Chondrocyte (in vitro differentiated cells): ENCODE data around the gene SFR1. TPM values are rescaled to one million over a fixed set of nuclear protein-coding genes. Genes with fewer than 3 reads are reported as not detected.
A peak's percentile ranks its signal among the peaks of the same experiment; 100 is the strongest.

ENCODE experiments used
- DNase-seq: peaks from one replicate; pipeline ENCODE4 v3.0.0; 2021; ENCODE audit warnings: mixed read lengths, low spot score
- H3K27ac Mint-ChIP-seq: one replicate; pipeline ENCODE4 v1.8.0; 2021; ENCODE audit warnings: mild to moderate bottlenecking, moderate library complexity, mixed read lengths; ENCODE audit not compliant: unreplicated experiment
- H3K27me3 Mint-ChIP-seq: 2 replicates; pipeline ENCODE4 v1.8.0; 2021; ENCODE audit warnings: low read depth, mixed read lengths
- H3K36me3 Mint-ChIP-seq: 2 replicates; pipeline ENCODE4 v1.8.0; 2021; ENCODE audit warnings: low read depth, mixed read lengths
- H3K4me1 Mint-ChIP-seq: 2 replicates; pipeline ENCODE4 v1.8.0; 2021; ENCODE audit warnings: low read depth, mild to moderate bottlenecking, mixed read lengths
- H3K4me3 Mint-ChIP-seq: one replicate; pipeline ENCODE4 v1.8.0; 2021; ENCODE audit warnings: mild to moderate bottlenecking, moderate library complexity, mixed read lengths; ENCODE audit not compliant: unreplicated experiment
- H3K9me3 Mint-ChIP-seq: 2 replicates; pipeline ENCODE4 v1.8.0; 2021; ENCODE audit warnings: low read depth, mixed read lengths
- total RNA-seq: library from RNA; stranded (reverse); gene quantifications from 3 replicates; pipeline ENCODE4 v1.2.1, GENCODE V29; 2021
- TF ChIP-seq, protein P1 (sequence below): fragments of 200-600 bp; sonication (generic); IDR thresholded peaks from 2 replicates; pipeline ENCODE4 v1.5.0; 2021; ENCODE audit warnings: antibody characterized with exemption, mild to moderate bottlenecking, moderate library complexity

Gene SFR1
- total RNA-seq, 1 donor from 2014 or later, result 4.6 TPM

DNA sequence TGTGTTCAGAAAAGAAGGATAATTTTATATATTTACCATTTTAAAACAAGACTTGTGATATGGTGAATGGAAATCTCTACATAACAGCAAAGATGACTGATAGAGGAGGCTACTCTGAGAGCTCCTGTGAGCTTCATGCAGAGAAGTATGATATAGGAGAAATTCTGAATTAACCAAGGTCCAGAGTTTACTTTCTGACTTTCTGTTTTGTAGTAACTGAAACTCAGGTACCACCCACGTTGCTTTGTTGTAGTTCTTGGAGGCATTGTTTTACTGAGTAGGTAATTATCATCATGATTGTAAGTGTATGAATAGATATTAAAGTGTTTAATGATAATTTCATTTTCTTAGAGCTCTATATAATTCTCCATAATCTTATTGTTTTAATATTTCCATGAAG, 18.0 kb upstream of the SFR1 start:
- Mint-ChIP-seq H3K27me3 (no peaks in the 10 kb centered on the region), H3K9me3 (no peaks in the 10 kb centered on the region), H3K27ac (no peak overlapping the region), H3K36me3 (no peaks in the 10 kb centered on the region), H3K4me1 (peaks cover 6% of the 10 kb centered on the region), H3K4me3 (no peak overlapping the region)
- no peak for DNase-seq
- TF ChIP-seq, protein P1, sequence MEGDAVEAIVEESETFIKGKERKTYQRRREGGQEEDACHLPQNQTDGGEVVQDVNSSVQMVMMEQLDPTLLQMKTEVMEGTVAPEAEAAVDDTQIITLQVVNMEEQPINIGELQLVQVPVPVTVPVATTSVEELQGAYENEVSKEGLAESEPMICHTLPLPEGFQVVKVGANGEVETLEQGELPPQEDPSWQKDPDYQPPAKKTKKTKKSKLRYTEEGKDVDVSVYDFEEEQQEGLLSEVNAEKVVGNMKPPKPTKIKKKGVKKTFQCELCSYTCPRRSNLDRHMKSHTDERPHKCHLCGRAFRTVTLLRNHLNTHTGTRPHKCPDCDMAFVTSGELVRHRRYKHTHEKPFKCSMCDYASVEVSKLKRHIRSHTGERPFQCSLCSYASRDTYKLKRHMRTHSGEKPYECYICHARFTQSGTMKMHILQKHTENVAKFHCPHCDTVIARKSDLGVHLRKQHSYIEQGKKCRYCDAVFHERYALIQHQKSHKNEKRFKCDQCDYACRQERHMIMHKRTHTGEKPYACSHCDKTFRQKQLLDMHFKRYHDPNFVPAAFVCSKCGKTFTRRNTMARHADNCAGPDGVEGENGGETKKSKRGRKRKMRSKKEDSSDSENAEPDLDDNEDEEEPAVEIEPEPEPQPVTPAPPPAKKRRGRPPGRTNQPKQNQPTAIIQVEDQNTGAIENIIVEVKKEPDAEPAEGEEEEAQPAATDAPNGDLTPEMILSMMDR, result no peak

DNA sequence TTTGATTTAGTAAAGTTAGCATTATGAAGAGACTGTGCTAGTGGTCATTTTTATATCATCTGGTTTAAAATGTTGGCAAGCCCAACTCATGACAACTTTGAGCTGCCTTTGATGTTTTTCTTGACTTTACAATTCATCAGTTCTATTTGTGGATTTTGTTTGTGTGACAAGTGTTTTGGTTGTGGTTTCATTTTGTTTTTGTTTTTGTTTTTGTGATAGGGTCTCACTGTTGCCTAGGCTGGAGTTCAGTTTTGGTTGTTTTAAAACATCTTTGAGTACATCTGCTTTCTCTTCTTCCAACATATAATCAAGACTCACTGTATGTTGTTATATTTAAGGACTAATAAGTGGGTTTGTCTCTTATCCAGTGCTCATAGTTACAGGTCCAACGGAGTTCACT, 17.6 kb upstream of the SFR1 start:
- H3K27ac Mint-ChIP-seq, result no peak overlapping the region
- TF ChIP-seq, protein P1, result no peak
- H3K4me3 Mint-ChIP-seq, result no peak overlapping the region
- no peaks in the 10 kb centered on the region for H3K27me3 Mint-ChIP-seq
- peaks cover 6% of the 10 kb centered on the region for H3K4me1 Mint-ChIP-seq
- H3K36me3 Mint-ChIP-seq, result no peaks in the 10 kb centered on the region
- H3K9me3 Mint-ChIP-seq, result no peaks in the 10 kb centered on the region
- DNase-seq, result no peak

DNA sequence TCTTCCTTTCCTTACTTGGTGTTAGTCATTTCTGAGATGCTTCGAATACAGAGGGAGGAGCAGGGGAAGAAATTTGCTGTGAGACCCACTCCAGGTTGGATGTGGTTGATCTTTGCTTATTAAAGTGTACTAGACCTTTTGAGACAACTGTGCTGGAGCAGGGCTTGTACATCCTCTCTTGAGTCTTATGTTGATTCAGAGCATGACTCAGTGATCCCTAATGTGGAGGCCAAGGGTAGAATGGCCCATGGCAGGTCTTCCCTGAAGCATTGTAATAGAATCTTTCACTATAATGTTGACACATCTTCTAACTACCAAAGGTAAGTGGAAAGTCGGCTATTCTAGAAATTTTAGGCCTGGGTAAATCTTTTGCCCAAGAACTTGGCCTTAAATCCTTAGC, 17.0 kb upstream of the SFR1 start:
- DNase-seq, result no peak
- peaks cover 10% of the 10 kb centered on the region for H3K4me1 Mint-ChIP-seq
- H3K4me3 Mint-ChIP-seq, result no peak overlapping the region
- H3K36me3 Mint-ChIP-seq, result no peaks in the 10 kb centered on the region
- no peaks in the 10 kb centered on the region for H3K27me3 Mint-ChIP-seq
- H3K27ac Mint-ChIP-seq, result no peak overlapping the region
- H3K9me3 Mint-ChIP-seq, result no peaks in the 10 kb centered on the region
- TF ChIP-seq, protein P1, result no peak

DNA sequence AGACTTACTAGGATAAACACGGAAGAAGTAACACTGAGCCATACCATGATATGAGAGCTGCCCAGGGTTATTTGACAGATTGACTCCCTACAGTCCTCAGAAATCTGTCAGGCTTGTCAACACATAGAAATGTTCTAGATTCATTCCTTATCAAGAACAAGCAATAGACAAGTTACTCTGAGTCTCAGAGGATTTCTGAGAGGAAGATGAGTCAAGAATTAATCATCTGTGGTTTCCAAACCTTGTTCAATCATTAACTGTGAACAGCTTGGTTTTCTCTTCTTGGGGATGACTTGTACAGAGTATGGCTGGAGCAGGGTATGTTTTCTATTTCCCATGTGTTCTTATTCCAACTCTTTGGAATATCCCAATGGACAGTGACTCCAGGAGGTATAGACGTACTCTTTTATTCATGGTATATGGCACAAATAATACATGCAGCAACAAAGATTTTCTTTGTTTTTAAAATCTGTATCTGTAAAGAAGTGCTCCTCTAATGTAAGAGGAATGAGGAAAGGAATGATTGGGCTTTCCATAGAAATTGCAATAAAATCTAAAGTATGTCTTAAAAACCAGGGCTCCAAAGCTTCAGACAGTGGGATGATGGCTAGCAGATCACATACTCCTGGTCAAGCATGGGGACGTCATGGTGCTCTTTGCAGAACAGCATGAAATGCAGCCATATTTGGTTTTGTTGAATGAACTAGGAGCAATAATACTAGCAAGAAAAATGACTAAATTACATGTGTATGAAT, 11.9 kb upstream of the SFR1 start:
- H3K9me3 Mint-ChIP-seq, result no peaks in the 10 kb centered on the region
- H3K36me3 Mint-ChIP-seq, result no peaks in the 10 kb centered on the region
- TF ChIP-seq, protein P1, result no peak
- H3K4me3 Mint-ChIP-seq, result no peak overlapping the region
- peak overlapping the region; percentile 59 for H3K27ac Mint-ChIP-seq
- no peaks in the 10 kb centered on the region for H3K27me3 Mint-ChIP-seq
- no peak for DNase-seq
- peaks cover 9% of the 10 kb centered on the region for H3K4me1 Mint-ChIP-seq

DNA sequence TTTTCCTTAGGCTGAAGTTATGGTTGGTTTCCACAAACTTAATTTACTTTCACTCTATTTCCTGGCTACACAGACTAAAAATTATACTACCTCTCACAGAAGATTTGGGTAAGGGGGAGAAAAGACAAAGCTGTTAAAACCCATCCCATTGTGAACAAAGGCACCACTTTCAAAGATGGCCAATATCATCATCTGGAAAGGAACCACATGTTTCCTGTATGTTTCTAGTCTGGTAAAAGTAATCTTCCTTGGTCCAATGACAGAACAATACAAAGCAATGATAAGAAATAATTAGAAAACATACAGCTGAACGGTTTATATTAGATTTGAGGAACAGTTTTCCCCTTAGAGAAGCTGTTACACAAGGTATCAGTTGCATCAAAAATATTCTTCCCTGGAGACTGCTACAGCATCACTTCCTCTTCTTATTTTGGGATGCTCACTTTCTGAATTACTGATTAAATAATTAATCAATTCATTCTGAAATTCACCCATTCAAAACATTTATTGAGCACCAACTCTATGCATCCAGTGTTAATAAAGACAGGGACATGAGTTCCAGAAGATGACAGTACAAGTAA, 8.5 kb upstream of the SFR1 start:
- peaks cover 9% of the 10 kb centered on the region for H3K4me1 Mint-ChIP-seq
- no peak for DNase-seq
- H3K36me3 Mint-ChIP-seq, result no peaks in the 10 kb centered on the region
- H3K9me3 Mint-ChIP-seq, result no peaks in the 10 kb centered on the region
- H3K4me3 Mint-ChIP-seq, result no peak overlapping the region
- TF ChIP-seq, protein P1, result no peak
- H3K27ac Mint-ChIP-seq, result no peak overlapping the region
- H3K27me3 Mint-ChIP-seq, result no peaks in the 10 kb centered on the region
